ENCODE results near the gene SLC35F1.

The SLC35F1 gene

DNA sequence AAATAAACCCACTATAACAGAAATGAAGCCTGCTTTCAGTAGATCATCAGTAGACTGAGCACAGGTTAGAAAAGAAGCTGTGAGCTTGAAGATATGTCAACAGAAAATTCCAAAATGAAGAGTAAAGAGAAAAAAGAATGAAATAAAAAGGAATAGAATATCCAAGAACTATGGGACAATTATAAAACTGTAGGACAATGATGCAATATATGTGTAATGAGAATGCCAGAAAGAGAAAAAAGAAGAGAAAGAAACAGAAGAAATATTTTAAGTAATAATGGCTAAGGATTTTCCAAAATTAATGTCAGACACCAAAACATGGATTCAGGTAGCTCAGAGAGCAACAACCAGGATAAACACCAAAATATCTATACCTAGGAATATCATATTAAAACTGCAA is 449.6 kb downstream of the SLC35F1 start:
- DNase-seq (ENCODE audit: low read depth in 1 of 2, low spot score in 1 of 2): no peak
- no peak for TF ChIP-seq POLR2AphosphoS5 (IDR thresholded peaks at IDR 0.05; ENCODE audit: low read depth)
- TF ChIP-seq GABPA (IDR thresholded peaks at IDR 0.05; ENCODE audit: low read depth): no peak
- TF ChIP-seq REST (IDR thresholded peaks at IDR 0.05; ENCODE audit: insufficient replicate concordance, low read depth): no peak
- no peak for TF ChIP-seq SPI1 (IDR thresholded peaks at IDR 0.05; ENCODE audit: borderline replicate concordance, low read depth)
- TF ChIP-seq CTCF (IDR thresholded peaks at IDR 0.05; ENCODE audit: insufficient read depth, low read length): no peak
- H3K27me3 ChIP-seq (ENCODE audit: insufficient read depth, poor library complexity, severe bottlenecking): no peaks in the 10 kb centered on the region
- H3K27ac ChIP-seq (replicated peaks): no peak overlapping the region
- no peak overlapping the region for H3K4me3 ChIP-seq (replicated peaks; ENCODE audit: insufficient read depth, low read length)

Data from HL-60 (cell line).